GM12892 (cell line): ENCODE measurements around the gene FRY.

Experiments used
- POLR2A ChIP-seq: IDR thresholded peaks from 2 replicates; pipeline ENCODE4 v1.6.1; 2011; ENCODE audit warnings: low read depth, low read length, control low read depth
- POLR2AphosphoS5 ChIP-seq: IDR thresholded peaks from 2 replicates; pipeline ENCODE4 v1.6.1; 2011; ENCODE audit warnings: low read depth, low read length, control low read depth

DNA sequence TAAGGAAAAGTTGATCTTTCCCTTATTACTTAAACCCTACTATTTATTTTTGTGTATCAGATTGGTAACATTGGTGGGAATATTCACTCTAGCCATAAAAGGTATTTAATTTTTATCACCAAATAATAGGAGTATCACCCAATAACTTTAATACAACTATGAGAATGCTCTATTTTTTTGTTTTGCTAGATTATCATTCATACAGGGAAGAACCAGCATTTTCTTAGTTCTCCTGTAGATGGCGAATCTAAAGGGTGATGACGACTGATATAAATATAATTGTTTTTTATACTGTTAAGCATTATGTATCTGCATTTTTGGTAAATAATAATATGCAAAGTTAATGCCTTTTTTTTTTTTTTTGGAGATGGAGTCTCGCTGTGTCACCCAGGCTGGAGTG lies 7.9 kb upstream of the FRY start:
- TF ChIP-seq POLR2AphosphoS5, result no peak
- no peak for TF ChIP-seq POLR2A
